ENCODE data around the gene NPBWR2. TPM values are rescaled to one million over a fixed set of nuclear protein-coding genes. Genes with fewer than 3 reads are reported as not detected.
"Not testable (repeated sequence)": the region's sequence is repeated elsewhere in the genome, so short reads cannot be mapped to it uniquely, and the experiment has no call there.

NPBWR2 gene
- total RNA-seq, 1 experiment from 2014 or later, result not detected

DNA sequence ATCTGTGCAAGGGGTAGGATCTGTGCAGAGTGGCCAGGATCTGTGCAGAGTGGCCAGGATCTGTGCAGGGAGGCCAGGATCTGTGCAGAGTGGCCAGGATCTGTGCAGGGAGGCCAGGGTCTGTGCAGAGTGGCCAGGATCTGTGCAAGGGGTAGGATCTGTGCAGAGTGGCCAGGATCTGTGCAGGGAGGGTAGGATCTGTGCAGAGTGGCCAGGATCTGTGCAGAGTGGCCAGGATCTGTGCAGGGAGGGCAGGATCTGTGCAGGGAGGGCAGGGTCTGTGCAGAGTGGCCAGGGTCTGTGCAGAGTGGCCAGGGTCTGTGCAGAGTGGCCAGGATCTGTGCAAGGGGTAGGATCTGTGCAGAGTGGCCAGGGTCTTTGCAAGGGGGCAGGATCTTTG lies 18.8 kb downstream of the NPBWR2 start:
- H3K9ac ChIP-seq (ENCODE audit: low read length); POLR2A ChIA-PET; H3K9me2 ChIP-seq (ENCODE audit: insufficient read depth); H4K20me1 ChIP-seq (ENCODE audit: insufficient read depth); H3K4me3 ChIP-seq (replicated peaks in 1 of 2; ENCODE audit: low read depth in 1 of 2, low read length in 2 of 2); H2AFZ ChIP-seq (ENCODE audit: low read depth, low read length, poor library complexity, severe bottlenecking); H3K36me3 ChIP-seq (ENCODE audit: control insufficient read depth in 1 of 2, insufficient read depth in 2 of 2, low read length in 2 of 2); H3K27ac ChIP-seq (ENCODE audit: low read depth, low read length); CTCF ChIA-PET; H3K4me2 ChIP-seq (ENCODE audit: low read length); DNase-seq (ENCODE audit: low read depth, low spot score); H3K27me3 ChIP-seq (ENCODE audit: insufficient read depth, low read length); RAD21 ChIA-PET (ENCODE audit: low non-redundant PET in 1 of 2, low total read pairs in 2 of 2, uncharacterized antibody in 2 of 2, unreplicated experiment in 2 of 2); intact Hi-C loops (cut with micrococcal nuclease); BruUV-seq (replicated peaks); H3K79me2 ChIP-seq (ENCODE audit: insufficient read depth, low read length); ATAC-seq; H3K4me1 ChIP-seq (ENCODE audit: control insufficient read depth in 1 of 2, insufficient read depth in 2 of 2, low read length in 2 of 2); H3K9me3 ChIP-seq (ENCODE audit: control insufficient read depth in 1 of 2, insufficient read depth in 1 of 2, low read depth in 1 of 2, low read length in 2 of 2): not testable (repeated sequence)

DNA sequence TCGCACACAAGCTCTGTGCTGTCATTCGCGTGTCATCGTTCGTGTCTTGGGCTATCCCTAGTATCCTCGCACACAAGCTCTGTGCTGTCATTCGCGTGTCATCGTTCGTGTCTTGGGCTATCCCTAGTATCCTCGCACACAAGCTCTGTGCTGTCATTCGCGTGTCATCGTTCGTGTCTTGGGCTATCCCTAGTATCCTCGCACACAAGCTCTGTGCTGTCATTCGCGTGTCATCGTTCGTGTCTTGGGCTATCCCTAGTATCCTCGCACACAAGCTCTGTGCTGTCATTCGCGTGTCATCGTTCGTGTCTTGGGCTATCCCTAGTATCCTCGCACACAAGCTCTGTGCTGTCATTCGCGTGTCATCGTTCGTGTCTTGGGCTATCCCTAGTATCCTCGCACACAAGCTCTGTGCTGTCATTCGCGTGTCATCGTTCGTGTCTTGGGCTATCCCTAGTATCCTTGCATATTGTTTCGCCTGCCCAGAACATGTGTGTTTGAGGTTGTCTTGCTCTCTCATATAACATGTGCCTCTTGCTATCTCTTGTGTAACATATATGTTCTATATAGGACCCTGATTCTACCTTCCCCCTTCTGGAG lies 20.0 kb downstream of the NPBWR2 start:
- H3K27ac ChIP-seq (ENCODE audit: low read depth, low read length); H3K79me2 ChIP-seq (ENCODE audit: insufficient read depth, low read length); DNase-seq (ENCODE audit: low read depth, low spot score); H3K27me3 ChIP-seq (ENCODE audit: insufficient read depth, low read length); H3K9me2 ChIP-seq (ENCODE audit: insufficient read depth); H3K4me1 ChIP-seq (ENCODE audit: control insufficient read depth in 1 of 2, insufficient read depth in 2 of 2, low read length in 2 of 2); H3K9me3 ChIP-seq (ENCODE audit: control insufficient read depth in 1 of 2, insufficient read depth in 1 of 2, low read depth in 1 of 2, low read length in 2 of 2); H3K36me3 ChIP-seq (ENCODE audit: control insufficient read depth in 1 of 2, insufficient read depth in 2 of 2, low read length in 2 of 2); CTCF ChIA-PET; H3K4me2 ChIP-seq (ENCODE audit: low read length); H4K20me1 ChIP-seq (ENCODE audit: insufficient read depth); BruUV-seq (replicated peaks); H2AFZ ChIP-seq (ENCODE audit: low read depth, low read length, poor library complexity, severe bottlenecking); H3K4me3 ChIP-seq (replicated peaks in 1 of 2; ENCODE audit: low read depth in 1 of 2, low read length in 2 of 2); ATAC-seq; H3K9ac ChIP-seq (ENCODE audit: low read length); RAD21 ChIA-PET (ENCODE audit: low non-redundant PET in 1 of 2, low total read pairs in 2 of 2, uncharacterized antibody in 2 of 2, unreplicated experiment in 2 of 2); intact Hi-C loops (cut with micrococcal nuclease): not testable (repeated sequence)
- POLR2A ChIA-PET, result interaction anchor here (0.5 kb wide), 1 partner anchor 36 kb away, joined by 4 read pairs; no protein-coding TSS in a partner anchor

DNA sequence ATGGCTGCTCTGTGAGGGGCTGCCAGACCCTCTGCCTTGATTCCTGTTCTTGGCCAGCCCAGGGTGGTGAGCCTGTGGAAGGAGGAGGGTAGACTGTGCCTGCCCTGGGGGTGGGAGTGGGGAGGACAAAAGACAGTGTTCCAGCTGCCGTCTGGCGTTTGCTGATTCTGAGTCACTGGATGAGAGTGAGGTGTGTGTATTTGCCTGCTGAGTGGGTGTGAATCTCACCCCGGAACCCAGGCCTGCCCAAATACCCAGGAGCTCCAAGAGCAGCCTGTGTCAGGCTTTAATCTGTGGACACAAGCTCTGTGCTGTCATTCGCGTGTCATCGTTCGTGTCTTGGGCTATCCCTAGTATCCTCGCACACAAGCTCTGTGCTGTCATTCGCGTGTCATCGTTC lies 20.6 kb downstream of the NPBWR2 start:
- Histone ChIP-seq H3K4me3 (replicated peaks in 1 of 2; ENCODE audit: low read depth in 1 of 2, low read length in 2 of 2) (no peak overlapping the region), H3K9me3 (ENCODE audit: control insufficient read depth in 1 of 2, insufficient read depth in 1 of 2, low read depth in 1 of 2, low read length in 2 of 2) (peaks cover 6% of the 10 kb centered on the region in 2 experiments; a peak in 2 of 4 replicates), H3K79me2 (ENCODE audit: insufficient read depth, low read length) (no peaks in the 10 kb centered on the region), H3K4me1 (ENCODE audit: control insufficient read depth in 1 of 2, insufficient read depth in 2 of 2, low read length in 2 of 2) (peaks cover 5 to 7% of the 10 kb centered on the region in 2 experiments; a peak in 2 of 4 replicates), H3K4me2 (ENCODE audit: low read length) (no peak overlapping the region), H2AFZ (ENCODE audit: low read depth, low read length, poor library complexity, severe bottlenecking) (no peak overlapping the region), H4K20me1 (ENCODE audit: insufficient read depth) (no peaks in the 10 kb centered on the region), H3K27me3 (ENCODE audit: insufficient read depth, low read length) (no peaks in the 10 kb centered on the region), H3K9me2 (ENCODE audit: insufficient read depth) (no peaks in the 10 kb centered on the region), H3K36me3 (ENCODE audit: control insufficient read depth in 1 of 2, insufficient read depth in 2 of 2, low read length in 2 of 2) (no peaks in the 10 kb centered on the region), H3K9ac (ENCODE audit: low read length) (no peak overlapping the region), H3K27ac (ENCODE audit: low read depth, low read length) (no peak overlapping the region)
- ATAC-seq (no peak), DNase-seq (ENCODE audit: low read depth, low spot score) (no peak)
- ChIA-PET CTCF (no interaction called here), POLR2A (interaction anchor here (0.5 kb wide), 1 partner anchor 36 kb away, joined by 4 read pairs; no protein-coding TSS in a partner anchor), RAD21 (ENCODE audit: low non-redundant PET in 1 of 2, low total read pairs in 2 of 2, uncharacterized antibody in 2 of 2, unreplicated experiment in 2 of 2) (no interaction called here)
- BruUV-seq (replicated peaks), result no TSS peak
- intact Hi-C loops (cut with micrococcal nuclease), result no loop called here
- no peak for TF ChIP-seq TCF7L2 (IDR thresholded peaks at IDR 0.05; ENCODE audit: borderline replicate concordance, extremely low read depth, insufficient read depth, insufficient read length)
- TF ChIP-seq ZFX (IDR thresholded peaks at IDR 0.05), result no peak
- TF ChIP-seq SIN3A (IDR thresholded peaks at IDR 0.05; ENCODE audit: low read depth), result no peak
- no peak for TF ChIP-seq RAD21 (IDR thresholded peaks at IDR 0.05; ENCODE audit: low read depth)
- TF ChIP-seq ELF1 (IDR thresholded peaks at IDR 0.05; ENCODE audit: borderline replicate concordance, low read depth), result no peak
- TF ChIP-seq, protein P1, sequence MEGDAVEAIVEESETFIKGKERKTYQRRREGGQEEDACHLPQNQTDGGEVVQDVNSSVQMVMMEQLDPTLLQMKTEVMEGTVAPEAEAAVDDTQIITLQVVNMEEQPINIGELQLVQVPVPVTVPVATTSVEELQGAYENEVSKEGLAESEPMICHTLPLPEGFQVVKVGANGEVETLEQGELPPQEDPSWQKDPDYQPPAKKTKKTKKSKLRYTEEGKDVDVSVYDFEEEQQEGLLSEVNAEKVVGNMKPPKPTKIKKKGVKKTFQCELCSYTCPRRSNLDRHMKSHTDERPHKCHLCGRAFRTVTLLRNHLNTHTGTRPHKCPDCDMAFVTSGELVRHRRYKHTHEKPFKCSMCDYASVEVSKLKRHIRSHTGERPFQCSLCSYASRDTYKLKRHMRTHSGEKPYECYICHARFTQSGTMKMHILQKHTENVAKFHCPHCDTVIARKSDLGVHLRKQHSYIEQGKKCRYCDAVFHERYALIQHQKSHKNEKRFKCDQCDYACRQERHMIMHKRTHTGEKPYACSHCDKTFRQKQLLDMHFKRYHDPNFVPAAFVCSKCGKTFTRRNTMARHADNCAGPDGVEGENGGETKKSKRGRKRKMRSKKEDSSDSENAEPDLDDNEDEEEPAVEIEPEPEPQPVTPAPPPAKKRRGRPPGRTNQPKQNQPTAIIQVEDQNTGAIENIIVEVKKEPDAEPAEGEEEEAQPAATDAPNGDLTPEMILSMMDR (IDR thresholded peaks at IDR 0.05 in 2 of 3, conservative IDR thresholded peaks at IDR 0.05 in 1 of 3; ENCODE audit: borderline replicate concordance in 1 of 3, insufficient read depth in 1 of 3, low read depth in 2 of 3, low read length in 2 of 3), result no peak
- TF ChIP-seq, protein P2, sequence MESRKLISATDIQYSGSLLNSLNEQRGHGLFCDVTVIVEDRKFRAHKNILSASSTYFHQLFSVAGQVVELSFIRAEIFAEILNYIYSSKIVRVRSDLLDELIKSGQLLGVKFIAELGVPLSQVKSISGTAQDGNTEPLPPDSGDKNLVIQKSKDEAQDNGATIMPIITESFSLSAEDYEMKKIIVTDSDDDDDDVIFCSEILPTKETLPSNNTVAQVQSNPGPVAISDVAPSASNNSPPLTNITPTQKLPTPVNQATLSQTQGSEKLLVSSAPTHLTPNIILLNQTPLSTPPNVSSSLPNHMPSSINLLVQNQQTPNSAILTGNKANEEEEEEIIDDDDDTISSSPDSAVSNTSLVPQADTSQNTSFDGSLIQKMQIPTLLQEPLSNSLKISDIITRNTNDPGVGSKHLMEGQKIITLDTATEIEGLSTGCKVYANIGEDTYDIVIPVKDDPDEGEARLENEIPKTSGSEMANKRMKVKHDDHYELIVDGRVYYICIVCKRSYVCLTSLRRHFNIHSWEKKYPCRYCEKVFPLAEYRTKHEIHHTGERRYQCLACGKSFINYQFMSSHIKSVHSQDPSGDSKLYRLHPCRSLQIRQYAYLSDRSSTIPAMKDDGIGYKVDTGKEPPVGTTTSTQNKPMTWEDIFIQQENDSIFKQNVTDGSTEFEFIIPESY (IDR thresholded peaks at IDR 0.05; ENCODE audit: extremely low read depth, insufficient replicate concordance, low read length), result no peak
- no peak for TF ChIP-seq EZH2phosphoT487 (IDR thresholded peaks at IDR 0.05; ENCODE audit: borderline replicate concordance)
- no peak for TF ChIP-seq CEBPB (IDR thresholded peaks at IDR 0.05; ENCODE audit: low read depth)
